AG10803 (cell line): ENCODE results near the gene PTH1R.

ENCODE experiments used
- DNase-seq: peaks from one replicate; pipeline ENCODE4 v3.0.0; 2010; ENCODE audit warnings: low read depth
- H3K4me3 ChIP-seq: 2 replicates; pipeline ENCODE4 v1.5.1; 2011; ENCODE audit warnings: mild to moderate bottlenecking, low read length, control low read depth
- TF ChIP-seq, protein P1 (sequence below): conservative IDR thresholded peaks from 2 replicates; pipeline ENCODE4 v1.5.1; 2011; ENCODE audit warnings: mild to moderate bottlenecking, low read length, control low read depth, inconsistent platforms

Gene PTH1R

GRCh38 chr3:46946416-46946815 is 68.9 kb downstream of the PTH1R start:
- no peak overlapping the region for H3K4me3 ChIP-seq
- no peak for DNase-seq
- TF ChIP-seq, protein P1, sequence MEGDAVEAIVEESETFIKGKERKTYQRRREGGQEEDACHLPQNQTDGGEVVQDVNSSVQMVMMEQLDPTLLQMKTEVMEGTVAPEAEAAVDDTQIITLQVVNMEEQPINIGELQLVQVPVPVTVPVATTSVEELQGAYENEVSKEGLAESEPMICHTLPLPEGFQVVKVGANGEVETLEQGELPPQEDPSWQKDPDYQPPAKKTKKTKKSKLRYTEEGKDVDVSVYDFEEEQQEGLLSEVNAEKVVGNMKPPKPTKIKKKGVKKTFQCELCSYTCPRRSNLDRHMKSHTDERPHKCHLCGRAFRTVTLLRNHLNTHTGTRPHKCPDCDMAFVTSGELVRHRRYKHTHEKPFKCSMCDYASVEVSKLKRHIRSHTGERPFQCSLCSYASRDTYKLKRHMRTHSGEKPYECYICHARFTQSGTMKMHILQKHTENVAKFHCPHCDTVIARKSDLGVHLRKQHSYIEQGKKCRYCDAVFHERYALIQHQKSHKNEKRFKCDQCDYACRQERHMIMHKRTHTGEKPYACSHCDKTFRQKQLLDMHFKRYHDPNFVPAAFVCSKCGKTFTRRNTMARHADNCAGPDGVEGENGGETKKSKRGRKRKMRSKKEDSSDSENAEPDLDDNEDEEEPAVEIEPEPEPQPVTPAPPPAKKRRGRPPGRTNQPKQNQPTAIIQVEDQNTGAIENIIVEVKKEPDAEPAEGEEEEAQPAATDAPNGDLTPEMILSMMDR: no peak

GRCh38 chr3:46946856-46947545 is 69.5 kb downstream of the PTH1R start:
- TF ChIP-seq, protein P1: no peak
- no peak for DNase-seq

DNA sequence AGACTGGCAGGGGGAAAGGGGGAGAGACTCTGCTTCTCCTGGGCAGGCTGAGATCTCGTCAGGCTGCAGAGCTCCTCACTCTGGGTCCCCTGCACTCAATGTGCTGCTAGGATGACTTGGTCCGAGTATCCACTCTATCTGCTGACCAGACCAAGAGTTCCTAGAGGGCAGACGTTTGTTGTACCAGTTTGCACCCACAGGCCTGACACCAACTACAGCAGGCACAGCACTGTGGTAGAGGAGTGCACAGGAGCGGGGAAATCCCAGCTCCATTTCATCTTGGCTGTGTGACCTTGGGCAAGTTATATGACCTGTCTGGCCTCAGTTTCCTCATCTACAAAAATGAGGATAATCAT is 70.0 kb downstream of the PTH1R start:
- H3K4me3 ChIP-seq: no peak overlapping the region
- no peak for DNase-seq
- TF ChIP-seq, protein P1: no peak

More at GRCh38 chr3:46946856-46947545, 69.5 kb downstream of the PTH1R start:
- no peak overlapping the region for H3K4me3 ChIP-seq

- no peak for DNase-seq
- H3K4me3 ChIP-seq: no peak overlapping the region
- TF ChIP-seq, protein P1: no peak
Measured at GRCh38 chr3:46947981-46948791, 70.7 kb downstream of the PTH1R start.

DNA sequence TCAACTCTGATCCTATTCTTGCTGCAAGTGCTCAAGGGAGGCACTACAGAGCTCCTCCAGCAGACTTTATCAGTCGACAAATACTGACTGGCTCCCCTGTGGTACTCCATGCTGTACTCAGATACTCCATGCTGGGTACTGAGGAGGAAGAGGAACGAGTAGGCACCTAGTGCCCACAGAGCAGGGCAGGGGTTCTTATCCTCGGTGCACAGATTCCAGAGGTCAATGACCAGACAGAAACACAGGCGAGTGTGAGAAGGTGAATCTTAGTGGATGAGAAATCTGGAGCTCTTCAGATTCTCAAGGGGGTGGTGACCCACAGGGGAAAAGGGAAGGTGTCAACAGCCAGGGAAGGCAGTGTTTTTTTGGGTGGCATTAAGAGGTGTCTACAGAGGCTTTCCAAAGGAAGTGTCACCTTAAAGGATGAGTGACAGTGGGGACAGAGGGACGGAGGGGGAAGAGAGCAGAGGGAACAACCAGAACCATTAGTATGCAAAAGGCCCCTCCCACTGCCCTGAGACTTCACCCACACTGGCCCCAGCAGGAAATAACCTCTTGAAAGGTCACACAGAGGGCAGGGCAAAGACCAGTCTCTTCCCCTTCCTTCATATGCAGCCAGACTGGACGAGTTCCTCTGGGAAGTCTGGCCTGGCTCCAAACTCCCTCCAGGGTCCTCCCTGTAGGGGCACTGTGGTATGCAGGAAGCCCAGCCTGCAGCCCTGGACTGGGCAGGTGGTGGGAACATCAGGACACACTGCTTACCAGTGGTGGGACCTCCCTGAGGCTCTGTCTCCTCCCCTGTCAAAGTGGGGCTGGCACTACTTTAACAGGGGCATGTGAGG is 71.5 kb downstream of the PTH1R start:
- no peak for DNase-seq
- H3K4me3 ChIP-seq: no peak overlapping the region
- TF ChIP-seq, protein P1: no peak

GRCh38 chr3:46950177-46950576 is 72.7 kb downstream of the PTH1R start:
- TF ChIP-seq, protein P1: no peak

More at GRCh38 chr3:46950177-46950576, 72.7 kb downstream of the PTH1R start:
- H3K4me3 ChIP-seq: no peak overlapping the region
- DNase-seq: no peak
